Occipital lobe (tissue), 2 donors: ENCODE data around the gene GULP1. TPM values are rescaled to one million over a fixed set of nuclear protein-coding genes. Genes with fewer than 3 reads are reported as not detected.
"Not testable (repeated sequence)": the region's sequence is repeated elsewhere in the genome, so short reads cannot be mapped to it uniquely, and the experiment has no call there.

Source experiments
- DNase-seq: peaks from one replicate; lab custom pipeline; 2025; lab: John Stamatoyannopoulos, UW
- total RNA-seq: library from RNA; depleted of rRNA; stranded (reverse); fragments of >200 nt; gene quantifications from one replicate; pipeline ENCODE4 v1.2.3, GENCODE V29; 2014

GULP1 gene
- total RNA-seq, 1 donor from 2014 or later, result 117 TPM

GRCh38 chr2:188292348-188293239 is 920 bp downstream of the GULP1 start:
- DNase-seq, result peak; percentile 51

- DNase-seq, result peak; percentile 5
Observed at GRCh38 chr2:188293601-188294351, 2.1 kb downstream of the GULP1 start.

GRCh38 chr2:188294352-188294926 is 2.8 kb downstream of the GULP1 start:
- no peak for DNase-seq

- no peak for DNase-seq
Observed at GRCh38 chr2:188295067-188295685, 3.5 kb downstream of the GULP1 start.

- DNase-seq, result no peak
Observed at GRCh38 chr2:188297978-188298377, 6.3 kb downstream of the GULP1 start.

- DNase-seq, result not testable (repeated sequence)
Observed at GRCh38 chr2:188298937-188299371, 7.3 kb downstream of the GULP1 start.

GRCh38 chr2:188303363-188304031 is 11.8 kb downstream of the GULP1 start:
- DNase-seq, result no peak

- no peak for DNase-seq
Observed at GRCh38 chr2:188305271-188305670, 13.6 kb downstream of the GULP1 start.

- no peak for DNase-seq
Observed at GRCh38 chr2:188306271-188306670, 14.6 kb downstream of the GULP1 start.

- DNase-seq, result no peak
Observed at GRCh38 chr2:188307850-188308283, 16.2 kb downstream of the GULP1 start.

- DNase-seq, result no peak
Observed at GRCh38 chr2:188308483-188308882, 16.8 kb downstream of the GULP1 start.

GRCh38 chr2:188309364-188309763 is 17.7 kb downstream of the GULP1 start:
- DNase-seq, result no peak

- no peak for DNase-seq
Observed at GRCh38 chr2:188314314-188315054, 22.8 kb downstream of the GULP1 start.

- no peak for DNase-seq
Observed at GRCh38 chr2:188315750-188316149, 24.1 kb downstream of the GULP1 start.

GRCh38 chr2:188316342-188316741 is 24.7 kb downstream of the GULP1 start:
- DNase-seq, result no peak

- no peak for DNase-seq
Observed at GRCh38 chr2:188316791-188317423, 25.2 kb downstream of the GULP1 start.

GRCh38 chr2:188318161-188318749 is 26.6 kb downstream of the GULP1 start:
- DNase-seq, result no peak

- no peak for DNase-seq
Observed at GRCh38 chr2:188319838-188320237, 28.2 kb downstream of the GULP1 start.

- DNase-seq, result no peak
Observed at GRCh38 chr2:188320861-188321260, 29.2 kb downstream of the GULP1 start.
